GM18858 (cell line): ENCODE measurements around the gene OR11L1.

Experiments
- ATAC-seq: cut with Tn5 transposase; IDR thresholded peaks from one replicate; pipeline ENCODE4 v1.9.1; 2021; ENCODE audit not compliant: unreplicated experiment

The OR11L1 gene, protein sequence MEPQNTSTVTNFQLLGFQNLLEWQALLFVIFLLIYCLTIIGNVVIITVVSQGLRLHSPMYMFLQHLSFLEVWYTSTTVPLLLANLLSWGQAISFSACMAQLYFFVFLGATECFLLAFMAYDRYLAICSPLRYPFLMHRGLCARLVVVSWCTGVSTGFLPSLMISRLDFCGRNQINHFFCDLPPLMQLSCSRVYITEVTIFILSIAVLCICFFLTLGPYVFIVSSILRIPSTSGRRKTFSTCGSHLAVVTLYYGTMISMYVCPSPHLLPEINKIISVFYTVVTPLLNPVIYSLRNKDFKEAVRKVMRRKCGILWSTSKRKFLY

GRCh38 chr1:247841796-247842195, at the start of gene OR11L1:
Gene OR11L1, minus strand, starts transcription at chr1:247841896. Its CDS starts 0 bp downstream, at chr1:247841896.
- ATAC-seq: no peak

DNA sequence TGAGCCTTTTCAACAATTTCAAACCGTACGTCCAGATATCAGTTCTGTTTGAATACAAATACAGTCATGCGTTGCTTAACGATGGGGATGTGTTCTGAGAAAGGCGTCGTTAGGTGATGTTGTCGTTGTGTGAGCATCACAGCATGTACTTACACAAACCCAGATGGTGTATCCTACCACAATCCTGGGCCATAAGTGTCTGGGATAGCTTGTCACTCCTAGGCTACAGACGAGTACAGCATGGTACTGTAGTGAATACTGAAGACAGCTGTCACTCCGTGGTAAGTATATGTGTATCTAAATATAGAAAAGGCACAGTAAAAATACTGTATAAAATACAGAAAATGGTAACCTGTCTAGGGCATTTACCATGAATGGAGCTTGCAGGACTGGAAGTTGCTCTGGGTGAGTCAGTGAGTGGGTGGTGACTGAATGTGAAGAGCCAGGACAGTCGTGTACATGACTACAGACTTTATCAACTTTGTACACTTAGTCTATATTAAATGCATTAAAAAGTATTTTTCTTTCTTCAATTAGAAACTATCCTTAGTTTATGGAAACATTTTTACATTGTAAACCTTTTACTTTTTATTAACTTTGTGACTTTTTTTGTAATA, 43.2 kb upstream of the OR11L1 start:
- no peak for ATAC-seq

DNA sequence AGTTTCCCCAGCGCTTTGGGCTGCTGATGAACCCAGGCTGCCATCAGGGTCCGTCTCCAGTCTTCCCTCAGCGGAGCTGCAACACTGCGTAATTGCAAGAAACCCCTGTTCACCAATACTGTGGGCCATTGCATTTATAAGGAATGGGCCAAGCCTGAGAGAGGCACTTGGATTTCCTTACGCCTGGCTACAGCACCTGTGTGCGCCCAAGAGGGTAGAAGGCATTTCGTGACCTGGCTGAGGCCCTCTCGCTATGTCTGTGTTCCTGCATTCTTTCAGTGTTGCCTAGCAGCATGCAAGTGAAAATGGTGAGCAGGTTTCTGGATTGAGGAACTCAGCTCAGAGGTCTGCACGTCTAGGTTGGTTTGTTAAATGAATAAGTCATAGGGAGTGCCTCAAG, 41.6 kb upstream of the OR11L1 start:
- no peak for ATAC-seq

- no peak for ATAC-seq
Measured at GRCh38 chr1:247865416-247865815, 23.7 kb upstream of the OR11L1 start.

- no peak for ATAC-seq
Measured at GRCh38 chr1:247864644-247865043, 22.9 kb upstream of the OR11L1 start.

DNA sequence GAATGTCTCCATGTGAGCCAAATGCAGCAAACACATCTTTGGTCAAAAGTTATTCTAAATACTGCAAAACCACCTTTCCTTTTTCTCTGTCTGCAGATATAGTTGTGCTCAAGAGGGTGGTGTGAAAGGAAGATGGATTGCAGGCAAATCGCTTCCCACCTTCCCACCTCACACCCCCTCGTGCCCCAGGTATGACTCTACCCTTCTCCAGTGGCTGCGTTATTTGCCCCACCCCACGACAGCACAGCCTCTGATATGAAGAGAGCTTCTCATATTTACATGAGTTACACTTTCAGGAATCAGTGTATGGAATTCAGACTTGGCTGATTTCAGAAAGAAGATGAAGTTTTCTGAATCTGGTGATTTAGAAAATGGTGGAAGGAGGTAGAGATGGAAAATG, 21.1 kb upstream of the OR11L1 start:
- no peak for ATAC-seq

DNA sequence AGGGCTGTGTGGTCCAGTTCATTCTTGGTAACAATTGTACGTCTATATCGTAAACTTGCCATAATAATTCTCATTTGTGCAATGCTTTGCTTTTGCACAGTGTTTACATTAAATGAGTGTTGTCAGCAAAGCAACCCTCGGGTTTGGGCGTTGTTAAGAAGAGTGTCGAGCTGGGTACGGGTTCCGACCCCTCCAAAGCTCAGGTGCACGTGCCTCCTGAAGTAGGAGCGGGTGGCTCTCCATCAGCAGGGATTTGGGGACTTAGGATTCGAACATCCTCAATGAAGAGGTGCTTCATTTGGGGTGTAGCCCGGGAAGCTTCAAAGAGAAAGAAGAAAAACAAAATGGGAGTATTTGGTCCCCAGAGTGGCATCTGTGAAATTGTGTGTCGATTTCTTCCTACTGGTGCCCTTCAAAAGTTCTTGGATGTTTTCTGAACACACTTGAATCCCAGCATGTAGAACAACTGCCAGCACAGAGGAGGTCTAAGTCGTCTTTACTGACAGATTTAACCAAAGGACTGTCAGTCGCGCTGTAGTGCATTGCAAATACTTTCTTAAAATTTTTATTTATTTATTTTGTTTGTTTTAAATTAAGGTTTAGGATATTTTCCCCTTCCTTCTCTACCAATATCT, 16.4 kb upstream of the OR11L1 start:
- no peak for ATAC-seq

DNA sequence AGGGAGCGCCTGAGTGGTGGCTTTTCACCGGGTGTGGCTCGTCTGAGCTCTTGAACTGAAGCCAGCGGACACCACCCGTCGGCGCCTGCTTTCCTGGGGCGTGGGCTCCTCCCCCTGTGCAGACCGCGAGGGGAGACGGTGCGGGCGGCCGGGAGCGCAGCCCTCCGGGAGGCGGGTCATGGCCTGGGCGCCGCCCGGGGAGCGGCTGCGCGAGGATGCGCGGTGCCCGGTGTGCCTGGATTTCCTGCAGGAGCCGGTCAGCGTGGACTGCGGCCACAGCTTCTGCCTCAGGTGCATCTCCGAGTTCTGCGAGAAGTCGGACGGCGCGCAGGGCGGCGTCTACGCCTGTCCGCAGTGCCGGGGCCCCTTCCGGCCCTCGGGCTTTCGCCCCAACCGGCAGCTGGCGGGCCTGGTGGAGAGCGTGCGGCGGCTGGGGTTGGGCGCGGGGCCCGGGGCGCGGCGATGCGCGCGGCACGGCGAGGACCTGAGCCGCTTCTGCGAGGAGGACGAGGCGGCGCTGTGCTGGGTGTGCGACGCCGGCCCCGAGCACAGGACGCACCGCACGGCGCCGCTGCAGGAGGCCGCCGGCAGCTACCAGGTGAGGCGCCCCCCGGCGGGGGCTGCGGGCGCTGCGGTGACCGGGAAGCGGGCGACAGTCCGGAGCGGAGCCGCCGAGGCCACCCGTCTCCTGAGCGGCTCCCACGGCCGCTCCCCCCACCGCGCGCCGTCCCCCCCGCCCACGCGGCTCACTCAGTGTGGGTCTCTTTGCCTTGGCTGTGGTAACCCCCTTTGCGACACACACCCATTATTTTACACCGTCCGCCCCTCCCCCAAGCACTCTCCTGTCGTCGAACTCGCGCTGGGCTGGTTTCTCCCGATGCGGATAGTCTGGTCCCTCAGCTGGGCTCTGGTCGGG, 15.6 kb upstream of the OR11L1 start, which contains the start of gene TRIM58:
Gene TRIM58 (plus strand): TSS at position 119 of the 916 bp plus-strand sequence. CDS start 60 bp downstream, at position 179.
- ATAC-seq: no peak

GRCh38 chr1:247855911-247856310, 14.2 kb upstream of the OR11L1 start:
- ATAC-seq: no peak

DNA sequence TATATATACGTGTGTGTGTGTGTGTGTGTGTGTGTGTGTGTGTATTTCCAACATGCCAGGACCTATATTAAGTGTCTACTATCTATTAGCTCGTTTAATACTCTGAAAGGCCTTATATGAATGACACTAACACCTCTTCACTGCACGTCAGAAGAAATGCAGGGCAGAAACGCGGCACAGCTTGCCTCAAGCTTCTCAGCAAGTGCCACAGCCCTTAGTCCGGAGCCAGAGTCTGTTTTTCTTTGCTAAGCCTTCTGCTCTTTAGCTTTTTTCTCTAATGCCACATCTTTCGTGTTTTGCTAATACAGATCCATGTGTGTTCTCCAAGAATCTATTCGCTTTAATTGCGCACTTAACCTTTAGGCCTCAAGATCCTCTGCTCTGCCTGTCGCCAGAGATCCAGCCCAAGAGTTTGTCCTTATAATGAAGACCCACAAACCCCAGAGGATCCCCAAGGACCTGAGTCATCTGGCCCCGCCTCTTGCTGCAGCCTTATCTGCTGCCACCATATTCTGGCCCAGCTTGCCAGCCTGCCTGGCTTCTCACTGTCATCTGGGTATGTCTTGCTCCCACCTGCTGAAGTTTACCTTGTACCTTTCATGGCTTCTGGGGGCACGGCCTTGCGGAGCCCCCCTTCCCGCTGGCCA, 13.3 kb upstream of the OR11L1 start:
- no peak for ATAC-seq

GRCh38 chr1:247849616-247850015, 7.9 kb upstream of the OR11L1 start:
- no peak for ATAC-seq

DNA sequence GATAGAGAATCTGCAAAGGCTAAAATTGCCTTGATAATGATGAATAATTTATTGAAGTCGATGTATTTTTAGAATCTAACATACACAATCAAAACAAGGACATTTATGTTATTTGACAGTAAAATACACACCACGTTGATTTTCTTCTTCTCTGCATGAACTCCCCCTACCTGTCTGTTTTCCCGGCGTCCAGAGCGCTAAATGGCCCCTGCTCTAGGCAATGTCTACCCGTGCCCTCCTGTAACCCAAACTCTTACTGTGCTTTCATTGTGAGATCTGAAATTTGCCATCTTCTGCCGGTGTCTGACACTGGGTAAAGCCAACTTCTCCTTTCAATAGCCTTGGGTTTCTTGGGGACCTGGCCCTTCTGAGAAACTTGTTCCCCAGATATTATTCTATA, 6.7 kb upstream of the OR11L1 start:
- no peak for ATAC-seq

- ATAC-seq: no peak
Measured at GRCh38 chr1:247845693-247846017, 4.0 kb upstream of the OR11L1 start.

- no peak for ATAC-seq
Measured at GRCh38 chr1:247845011-247845692, 3.5 kb upstream of the OR11L1 start.

GRCh38 chr1:247843411-247843810, 1.7 kb upstream of the OR11L1 start:
- no peak for ATAC-seq

GRCh38 chr1:247840818-247841217, 878 bp downstream of the OR11L1 start:
- ATAC-seq: no peak

GRCh38 chr1:247833601-247834000, 8.1 kb downstream of the OR11L1 start:
- no peak for ATAC-seq

- ATAC-seq: no peak
Measured at GRCh38 chr1:247829656-247830055, 12.0 kb downstream of the OR11L1 start.

- ATAC-seq: no peak
Measured at GRCh38 chr1:247825362-247825761, 16.3 kb downstream of the OR11L1 start.

GRCh38 chr1:247824023-247824422, 17.7 kb downstream of the OR11L1 start, which contains the start of gene OR14A16:
Gene OR14A16, minus strand, starts transcription at chr1:247824119. Its CDS starts 8,390 bp downstream, at chr1:247815729.
- ATAC-seq: no peak
